HG03066 (cell line): Measurements from ENCODE around the gene PPP2R2C.

Source experiments
- ATAC-seq: cut with Tn5 transposase; IDR thresholded peaks from one replicate; pipeline ENCODE4 v1.9.1; 2021; ENCODE audit warnings: low read depth; ENCODE audit not compliant: unreplicated experiment

Gene PPP2R2C

GRCh38 chr4:6277139-6277802 lies 195.1 kb downstream of the PPP2R2C start:
- ATAC-seq, result no peak

GRCh38 chr4:6275898-6276806 lies 196.3 kb downstream of the PPP2R2C start:
- no peak for ATAC-seq

DNA sequence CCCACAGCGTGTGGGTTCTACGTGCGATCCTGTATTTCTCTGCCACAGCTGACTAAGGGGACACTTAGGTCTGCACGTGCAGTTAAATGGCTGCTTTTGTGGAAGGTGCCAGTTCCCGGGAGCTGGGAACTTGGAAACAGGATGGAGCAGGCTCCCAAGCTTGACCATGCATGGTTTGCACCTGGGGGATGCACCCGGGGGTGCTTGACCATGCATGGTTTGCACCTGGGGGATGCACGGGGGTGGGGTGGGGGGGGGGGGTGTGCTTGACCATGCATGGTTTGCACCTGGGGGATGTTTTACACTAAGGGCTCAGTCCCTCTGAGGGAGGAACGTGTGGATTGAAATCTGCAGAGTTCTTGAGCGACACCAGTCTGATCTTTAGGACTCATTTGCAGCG lies 197.1 kb downstream of the PPP2R2C start:
- no peak for ATAC-seq

GRCh38 chr4:6273661-6273990 lies 198.8 kb downstream of the PPP2R2C start:
- no peak for ATAC-seq

DNA sequence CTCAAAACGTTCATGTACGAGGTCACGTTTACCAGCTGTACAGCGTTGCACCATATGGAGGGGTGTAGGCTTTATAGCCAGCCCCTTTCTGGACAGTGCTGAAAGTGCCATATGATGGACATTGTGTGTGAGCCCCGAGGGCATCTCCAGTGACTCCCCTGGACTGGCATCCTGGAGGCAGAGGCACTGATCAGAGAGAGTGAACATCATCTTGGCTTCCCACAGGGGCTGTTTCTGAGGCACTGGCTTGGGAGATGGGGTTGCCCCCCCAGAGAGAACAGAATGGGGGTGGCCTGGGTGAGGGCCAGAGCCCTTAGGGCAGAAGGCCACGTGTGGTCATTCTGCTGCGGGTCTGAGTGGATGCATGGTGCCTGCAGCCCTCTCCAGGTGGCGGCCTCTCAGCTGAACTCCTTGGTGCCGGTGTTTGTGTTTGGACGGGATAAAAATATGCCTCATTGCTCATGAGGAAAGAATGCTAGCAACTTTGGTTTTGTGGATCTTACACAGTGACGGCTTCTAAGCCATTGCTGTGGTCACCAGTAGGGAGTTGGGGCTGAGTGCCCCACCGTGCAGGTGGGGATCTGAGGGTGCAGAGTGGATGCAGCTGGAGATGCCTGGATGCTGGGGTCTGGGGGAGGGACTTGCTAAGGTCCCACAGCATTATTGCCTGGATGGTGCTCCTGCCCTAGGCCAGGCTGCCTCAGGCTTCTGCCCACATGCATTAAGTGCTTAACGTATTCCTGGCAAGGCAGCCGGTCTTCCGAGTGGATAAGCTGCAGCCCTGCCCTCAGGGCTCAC lies 199.4 kb downstream of the PPP2R2C start:
- ATAC-seq, result no peak

GRCh38 chr4:6271701-6272465 lies 200.5 kb downstream of the PPP2R2C start:
- ATAC-seq, result no peak

DNA sequence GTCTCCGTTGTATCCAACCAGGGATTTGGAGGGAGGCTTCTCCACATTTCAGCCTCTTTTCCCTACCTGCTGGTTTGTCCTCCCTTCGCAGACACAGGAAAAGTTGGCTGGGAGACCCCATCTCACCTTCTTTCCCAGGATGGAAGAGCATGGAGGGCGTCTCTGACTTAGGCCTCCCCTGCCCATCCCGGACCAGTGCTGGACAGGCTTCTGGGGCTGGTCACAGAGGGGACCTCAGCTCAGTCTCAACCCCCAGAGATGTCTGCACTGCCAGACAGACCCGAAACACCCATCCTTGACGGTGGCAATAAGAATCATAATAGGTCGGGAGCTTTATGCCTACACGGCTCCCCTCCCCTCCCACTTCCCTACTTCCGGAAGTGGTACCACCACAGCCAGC lies 201.2 kb downstream of the PPP2R2C start:
- ATAC-seq, result no peak

DNA sequence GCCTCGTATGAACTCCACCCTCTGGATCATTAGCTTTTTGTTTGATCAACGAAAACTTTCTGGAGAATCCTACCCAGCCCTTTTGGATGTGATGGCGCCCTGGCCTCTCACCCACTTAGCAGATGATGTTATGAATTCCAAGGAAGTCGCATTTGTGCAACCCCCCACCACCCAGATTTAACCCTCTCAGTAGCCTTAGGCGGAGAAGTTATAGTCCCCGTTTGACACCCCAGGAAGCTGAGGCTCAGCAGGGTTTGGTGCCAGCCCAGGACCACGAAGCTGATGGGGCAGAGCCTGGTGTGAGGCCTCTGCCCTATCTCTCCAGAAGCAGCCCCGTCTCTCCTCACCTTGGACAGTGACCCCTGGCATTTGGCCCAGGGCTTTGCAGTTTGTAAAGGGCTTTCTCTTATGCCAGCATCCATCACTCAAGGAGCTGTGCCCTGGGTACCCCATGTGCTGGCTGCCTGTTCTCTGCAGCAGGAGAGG lies 201.7 kb downstream of the PPP2R2C start:
- ATAC-seq, result no peak
